ENCODE measurements around the gene MRPL49. TPM values are rescaled to one million over a fixed set of nuclear protein-coding genes. Genes with fewer than 3 reads are reported as not detected.

The MRPL49 gene
- total and polyA plus RNA-seq, 2 of the 8 experiments (the other 6 are each of a cell fraction or from before 2014, with no cell fraction given) = 54.0 to 84.8 TPM

GRCh38 chr11:65135633-65136145 is 13.6 kb downstream of the MRPL49 start:
- TF ChIP-seq TAF1 (IDR thresholded peaks at IDR 0.05; ENCODE audit: low read depth, low read length) (no peak), USF2 (IDR thresholded peaks at IDR 0.05; ENCODE audit: low read length) (no peak), SAP30 (IDR thresholded peaks at IDR 0.05; ENCODE audit: insufficient read depth, insufficient replicate concordance, low read length) (no peak), BRCA1 (IDR thresholded peaks at IDR 0.05; ENCODE audit: low read depth, low read length) (no peak), BACH1 (IDR thresholded peaks at IDR 0.05; ENCODE audit: low read length) (no peak), BCL11A (IDR thresholded peaks at IDR 0.05; ENCODE audit: low read depth in 2 of 2, low read length in 2 of 2) (no peak), CHD2 (IDR thresholded peaks at IDR 0.05; ENCODE audit: low read length) (no peak), TBP (IDR thresholded peaks at IDR 0.05; ENCODE audit: low read depth, low read length) (no peak)
- Histone ChIP-seq H2BK12ac (ENCODE audit: low read depth, low read length) (no peak overlapping the region), H4K8ac (ENCODE audit: extremely low read depth, insufficient read depth, low read length) (no peak overlapping the region), H3K14ac (ENCODE audit: insufficient read length) (no peak overlapping the region), H3K79me1 (ENCODE audit: low read depth, low read length) (peaks cover 3% of the 10 kb centered on the region; the same call in 1 of the 2 replicates), H2BK120ac (replicated peaks; ENCODE audit: low read depth, low read length) (no peak overlapping the region), H2AK5ac (ENCODE audit: low read depth, low read length) (peak overlapping the region; percentile 41; the same call in 1 of the 2 replicates), H2BK5ac (ENCODE audit: low read depth, low read length) (peak overlapping the region; percentile 83; the same call in 1 of the 2 replicates), H3K4ac (replicated peaks; ENCODE audit: insufficient read length, low read depth, low read length) (no peak overlapping the region), H2BK20ac (ENCODE audit: low read length) (no peak overlapping the region), H3K36me3 (ENCODE audit: control insufficient read depth in 2 of 4, insufficient read depth in 4 of 4, low read length in 3 of 4) (peaks cover 4 to 16% (median 14%) of the 10 kb centered on the region in 4 experiments; a peak in 6 of 8 replicates), H3K4me3 (ENCODE audit: extremely low read depth in 1 of 4, insufficient read depth in 2 of 4, low read depth in 3 of 4, low read length in 4 of 4) (peak overlapping the region; percentile 56 to 94 (median 88)), H3K9ac (replicated peaks in 1 of 4; ENCODE audit: extremely low read depth in 1 of 4, low read depth in 3 of 4, low read length in 3 of 4) (peak overlapping the region in 3 of 4 experiments; percentile 27 to 87 (median 66); a peak in 6 of 7 replicates), H3K23ac (ENCODE audit: insufficient read length) (no peak overlapping the region), H2AFZ (ENCODE audit: low read length) (peak overlapping the region; percentile 76), H3K79me2 (ENCODE audit: control insufficient read depth in 1 of 2, insufficient read depth in 2 of 2, low read length in 2 of 2) (peaks cover 0 to 15% of the 10 kb centered on the region in 2 experiments; a peak in 1 of 4 replicates), H3K4me1 (replicated peaks in 1 of 4; ENCODE audit: control insufficient read depth in 3 of 4, insufficient read depth in 4 of 4, low read length in 3 of 4) (peaks cover 0 to 13% (median 7%) of the 10 kb centered on the region in 4 experiments; a peak in 6 of 7 replicates), H3K23me2 (ENCODE audit: low read depth, low read length) (peaks cover 14% of the 10 kb centered on the region), H3K18ac (ENCODE audit: extremely low read depth, low read length) (no peak overlapping the region), H3K27me3 (replicated peaks in 1 of 4; ENCODE audit: control insufficient read depth in 3 of 4, extremely low read depth in 1 of 4, insufficient read depth in 3 of 4, low read length in 3 of 4) (no peaks in the 10 kb centered on the region), H3K9me3 (ENCODE audit: insufficient read depth in 2 of 2, low read depth in 1 of 2, low read length in 1 of 2) (no peaks in the 10 kb centered on the region; a peak in 1 of 4 replicates), H2BK15ac (ENCODE audit: low read length) (no peak overlapping the region), H4K5ac (ENCODE audit: insufficient read length, low read depth, low read length) (no peak overlapping the region), H3K27ac (ENCODE audit: low read depth, low read length) (peak overlapping the region; percentile 99), H3K56ac (replicated peaks; ENCODE audit: insufficient read length, low read depth, low read length) (no peak overlapping the region), H4K91ac (replicated peaks; ENCODE audit: insufficient read length, low read length) (no peak overlapping the region), H4K20me1 (replicated peaks in 1 of 2; ENCODE audit: control insufficient read depth in 1 of 2, insufficient read depth in 2 of 2, low read length in 2 of 2) (peaks cover 0 to 9% of the 10 kb centered on the region in 2 experiments), H3K4me2 (ENCODE audit: insufficient read depth in 1 of 2, low read depth in 2 of 2, low read length in 2 of 2) (peak overlapping the region; percentile 77 to 91)
- ChIA-PET POLR2A (ENCODE audit: partially characterized antibody) (interaction anchor here (0.8 to 15.8 kb wide), 21 partner anchors 9 to 373 kb away, joined by 3 to 305 read pairs (median 4); partner anchors contain the start of genes CAPN1, CDC42EP2, FAU and MRPL49), CTCF (ENCODE audit: partially characterized antibody) (interaction anchor here (0.8 to 3.0 kb wide), 13 partner anchors 9 to 267 kb away, joined by 3 to 14 read pairs (median 4); partner anchors contain the start of genes CAPN1, MRPL49, SPDYC and TM7SF2)
- no peak for DNase-seq (ENCODE audit: low read depth in 1 of 2, low spot score in 2 of 2)
- WGBS, 2 experiments (ENCODE audit: extremely low coverage in 1 of 2, insufficient coverage in 1 of 2, insufficient read length in 1 of 2, insufficient replicate concordance in 2 of 2, low coverage in 1 of 2, low lambda C conversion rate in 2 of 2, missing lambda C conversion rate in 1 of 2) = 72% methylated on average over 11 of the region's 11 CpGs; no CpG with 5 or more reads in 1 of the 2 experiments
- no peak for FAIRE-seq

Data from H1 (cell line).